GM18519 (cell line): ENCODE results near the gene CAMTA1.
"Not testable (repeated sequence)": the region's sequence is repeated elsewhere in the genome, so short reads cannot be mapped to it uniquely, and the experiment has no call there.

Experiments used
- ATAC-seq: cut with Tn5 transposase; IDR thresholded peaks from one replicate; pipeline ENCODE4 v1.9.1; 2021; ENCODE audit warnings: mild to moderate bottlenecking, moderate library complexity; ENCODE audit not compliant: unreplicated experiment, low FRiP score

Gene CAMTA1

GRCh38 chr1:6785318-6785727 is at the start of gene CAMTA1:
CAMTA1 (plus strand) TSS chr1:6785454; CDS start chr1:6785531, 77 bp downstream.
- peak; percentile 65 for ATAC-seq

- no peak for ATAC-seq
These were observed 46.1 kb upstream of the CAMTA1 start for GRCh38 chr1:6738987-6739676.

- ATAC-seq, result not testable (repeated sequence)
These were observed 42.5 kb upstream of the CAMTA1 start for GRCh38 chr1:6742676-6743188.

GRCh38 chr1:6743189-6744101 is 41.8 kb upstream of the CAMTA1 start:
- ATAC-seq, result no peak

GRCh38 chr1:6745073-6745472 is 40.2 kb upstream of the CAMTA1 start:
- ATAC-seq, result no peak

GRCh38 chr1:6747674-6748073 is 37.6 kb upstream of the CAMTA1 start:
- ATAC-seq, result no peak

- no peak for ATAC-seq
These were observed 34.8 kb upstream of the CAMTA1 start for GRCh38 chr1:6750490-6750889.

GRCh38 chr1:6753320-6754140 is 31.7 kb upstream of the CAMTA1 start:
- ATAC-seq, result no peak

- ATAC-seq, result no peak
These were observed 28.8 kb upstream of the CAMTA1 start for GRCh38 chr1:6756457-6756856.

GRCh38 chr1:6757719-6758435 is 27.4 kb upstream of the CAMTA1 start:
- ATAC-seq, result no peak

- no peak for ATAC-seq
These were observed 24.0 kb upstream of the CAMTA1 start for GRCh38 chr1:6761196-6761737.

- no peak for ATAC-seq
These were observed 23.2 kb upstream of the CAMTA1 start for GRCh38 chr1:6762060-6762459.

GRCh38 chr1:6770751-6771440 is 14.4 kb upstream of the CAMTA1 start:
- ATAC-seq, result no peak

- ATAC-seq, result no peak
These were observed 13.8 kb upstream of the CAMTA1 start for GRCh38 chr1:6771441-6771769.

- no peak for ATAC-seq
These were observed 10.9 kb upstream of the CAMTA1 start for GRCh38 chr1:6774381-6774780.

- no peak for ATAC-seq
These were observed 9.8 kb upstream of the CAMTA1 start for GRCh38 chr1:6775261-6776043.

- no peak for ATAC-seq
These were observed 8.9 kb upstream of the CAMTA1 start for GRCh38 chr1:6776389-6776788.

GRCh38 chr1:6776895-6777294 is 8.4 kb upstream of the CAMTA1 start:
- no peak for ATAC-seq
